GM19240 (cell line): ENCODE data around the gene DOCK7.
A peak's percentile ranks its signal among the peaks of the same experiment; 100 is the strongest.

ENCODE experiments used
- DNase-seq: peaks from one replicate; pipeline ENCODE4 v3.0.0; 2011; ENCODE audit warnings: low spot score; ENCODE audit not compliant: insufficient read length

Gene DOCK7

DNA sequence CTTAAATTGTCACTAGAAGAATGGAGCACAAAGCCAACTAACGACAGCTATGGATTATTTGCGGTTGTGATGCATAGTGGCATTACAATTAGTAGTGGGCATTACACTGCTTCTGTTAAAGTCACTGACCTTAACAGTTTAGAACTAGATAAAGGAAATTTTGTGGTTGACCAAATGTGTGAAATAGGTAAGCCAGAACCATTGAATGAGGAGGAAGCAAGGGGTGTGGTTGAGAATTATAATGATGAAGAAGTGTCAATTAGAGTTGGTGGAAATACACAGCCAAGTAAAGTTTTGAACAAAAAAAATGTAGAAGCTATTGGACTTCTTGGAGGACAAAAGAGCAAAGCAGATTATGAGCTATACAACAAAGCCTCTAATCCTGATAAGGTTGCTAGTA is 237.9 kb downstream of the DOCK7 start:
- DNase-seq = no peak

DNA sequence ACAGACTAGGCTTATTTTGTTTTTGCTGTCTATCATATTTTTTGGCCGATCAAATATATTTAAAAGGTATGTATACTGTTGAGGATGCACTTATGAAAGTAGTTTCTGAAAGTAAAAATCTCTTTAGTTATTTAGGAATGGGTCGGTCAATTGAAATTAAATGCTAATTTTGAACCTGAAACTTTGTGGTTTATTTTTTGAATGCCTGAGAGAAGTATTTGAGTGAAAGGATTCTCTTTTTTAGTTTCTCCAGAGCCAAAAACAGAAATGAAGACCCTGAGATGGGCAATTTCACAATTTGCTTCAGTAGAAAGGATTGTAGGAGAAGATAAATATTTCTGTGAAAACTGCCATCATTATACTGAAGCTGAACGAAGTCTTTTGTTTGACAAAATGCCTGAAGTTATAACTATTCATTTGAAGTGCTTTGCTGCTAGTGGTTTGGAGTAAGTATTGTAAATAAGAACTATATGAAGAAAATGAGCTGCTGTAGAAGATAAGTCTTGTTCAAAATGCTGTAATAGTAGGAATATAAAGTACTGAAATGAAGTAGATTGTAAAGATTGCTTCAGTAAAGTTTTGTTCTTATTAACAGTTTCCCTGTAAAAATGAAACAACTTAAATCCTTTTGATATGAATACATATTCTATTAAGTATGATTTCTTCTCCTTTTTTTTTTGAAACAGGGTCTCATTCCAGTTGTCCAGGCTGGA is 239.8 kb downstream of the DOCK7 start:
- DNase-seq = no peak

- DNase-seq = no peak
These were observed 243.5 kb downstream of the DOCK7 start for GRCh38 chr1:62444701-62445100.

- no peak for DNase-seq
These were observed 248.4 kb downstream of the DOCK7 start for GRCh38 chr1:62439652-62440371.

GRCh38 chr1:62438163-62438562 is 250.0 kb downstream of the DOCK7 start:
- DNase-seq = no peak

DNA sequence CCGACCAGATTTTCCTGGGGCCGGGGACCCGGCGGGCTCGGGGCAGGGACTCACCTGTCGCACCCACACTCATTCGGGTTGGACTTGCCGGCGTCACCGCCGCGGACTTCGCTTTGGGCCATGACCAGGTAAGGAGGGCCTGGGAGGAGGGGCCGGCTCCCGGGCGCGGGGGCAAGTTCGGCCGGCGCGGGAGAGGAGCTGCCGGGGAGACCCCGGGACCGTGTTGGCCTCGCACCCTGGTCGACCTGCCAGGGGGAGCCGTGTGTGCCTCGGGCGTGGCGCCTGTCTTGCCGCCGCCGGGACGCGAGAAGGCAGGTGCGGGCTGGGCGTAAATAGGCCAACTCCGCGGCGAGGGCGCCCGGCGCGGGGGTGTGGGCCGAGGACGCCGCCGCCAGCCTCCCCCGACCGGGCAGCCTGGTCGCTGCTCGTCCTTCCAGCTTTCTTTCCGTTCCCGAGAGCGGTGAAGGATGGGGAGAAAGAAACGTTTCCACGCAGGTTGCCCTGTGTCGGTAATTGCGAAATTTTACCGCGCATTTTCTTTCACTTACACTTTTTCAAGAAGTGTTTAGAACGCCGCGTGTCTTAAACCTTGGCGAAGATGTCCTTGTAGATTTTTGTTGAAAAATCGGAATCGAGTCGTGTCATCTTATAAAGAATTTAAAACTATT is 250.8 kb downstream of the DOCK7 start:
- no peak for DNase-seq

DNA sequence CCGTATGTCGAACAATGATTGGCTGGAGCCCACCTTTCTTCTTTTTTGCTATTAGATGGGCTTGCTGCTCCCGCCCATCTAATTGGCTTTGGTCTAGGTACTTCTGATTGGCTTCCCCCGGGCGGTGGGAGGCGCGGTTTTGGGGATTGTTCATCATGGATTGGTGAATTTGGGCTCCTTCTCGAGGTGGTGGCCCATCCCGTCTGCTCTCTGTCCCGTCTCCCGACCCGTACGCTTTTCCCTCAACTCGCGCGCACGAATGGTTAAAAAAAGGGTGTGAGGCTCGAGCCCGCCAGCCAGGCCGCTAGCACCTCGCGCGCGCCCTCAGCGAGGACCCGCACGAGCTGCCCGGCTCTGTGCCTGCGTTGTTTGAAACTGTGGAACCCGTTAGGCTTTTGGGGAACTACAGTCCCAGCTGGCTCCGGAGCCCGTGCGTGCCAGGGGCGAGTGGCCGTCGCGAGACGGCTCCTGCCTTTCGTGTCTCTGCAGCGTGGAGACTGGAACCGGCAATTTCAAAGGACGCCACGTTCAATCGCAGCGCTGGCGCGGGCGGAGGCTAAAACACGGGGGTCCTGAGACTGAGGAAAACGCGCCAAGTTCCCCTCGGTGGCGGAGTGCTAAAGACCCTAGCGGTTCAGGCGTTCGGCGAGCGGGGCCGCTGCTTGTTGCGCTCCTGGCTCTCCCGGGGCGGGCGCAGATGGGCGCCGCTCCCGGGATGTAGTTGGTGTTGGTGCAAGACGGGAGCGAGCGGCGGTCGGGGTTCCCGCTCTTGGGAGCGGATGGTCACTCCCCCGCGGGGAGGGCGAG is 251.5 kb downstream of the DOCK7 start, which contains the start of gene USP1:
TSS of gene USP1 (plus strand) at position 584 of the 807 bp plus-strand sequence. CDS start 2,819 bp downstream, outside the sequence.
- peak; percentile 48 for DNase-seq

DNA sequence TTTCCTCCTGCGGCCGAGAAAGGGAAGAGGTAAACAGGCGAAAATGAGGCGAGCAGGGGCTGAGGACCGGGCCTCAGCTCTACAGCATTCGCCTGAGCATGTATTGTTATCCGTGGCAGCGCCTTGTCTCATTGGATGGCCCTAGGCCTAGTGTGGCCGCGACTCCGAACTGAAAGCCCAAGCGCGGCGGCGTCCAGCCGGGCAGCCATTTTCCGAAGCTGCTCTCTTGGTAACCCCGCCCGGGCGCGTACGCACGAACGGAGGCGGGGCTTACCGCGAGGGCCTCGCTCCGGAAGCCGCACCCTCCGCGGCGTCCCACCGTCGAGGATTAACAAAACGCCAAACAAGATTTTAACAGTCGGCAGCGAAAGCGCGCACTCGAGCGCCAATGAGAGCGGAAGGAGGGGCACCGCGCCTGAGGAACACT is 252.1 kb downstream of the DOCK7 start:
- peak; percentile 29 for DNase-seq

DNA sequence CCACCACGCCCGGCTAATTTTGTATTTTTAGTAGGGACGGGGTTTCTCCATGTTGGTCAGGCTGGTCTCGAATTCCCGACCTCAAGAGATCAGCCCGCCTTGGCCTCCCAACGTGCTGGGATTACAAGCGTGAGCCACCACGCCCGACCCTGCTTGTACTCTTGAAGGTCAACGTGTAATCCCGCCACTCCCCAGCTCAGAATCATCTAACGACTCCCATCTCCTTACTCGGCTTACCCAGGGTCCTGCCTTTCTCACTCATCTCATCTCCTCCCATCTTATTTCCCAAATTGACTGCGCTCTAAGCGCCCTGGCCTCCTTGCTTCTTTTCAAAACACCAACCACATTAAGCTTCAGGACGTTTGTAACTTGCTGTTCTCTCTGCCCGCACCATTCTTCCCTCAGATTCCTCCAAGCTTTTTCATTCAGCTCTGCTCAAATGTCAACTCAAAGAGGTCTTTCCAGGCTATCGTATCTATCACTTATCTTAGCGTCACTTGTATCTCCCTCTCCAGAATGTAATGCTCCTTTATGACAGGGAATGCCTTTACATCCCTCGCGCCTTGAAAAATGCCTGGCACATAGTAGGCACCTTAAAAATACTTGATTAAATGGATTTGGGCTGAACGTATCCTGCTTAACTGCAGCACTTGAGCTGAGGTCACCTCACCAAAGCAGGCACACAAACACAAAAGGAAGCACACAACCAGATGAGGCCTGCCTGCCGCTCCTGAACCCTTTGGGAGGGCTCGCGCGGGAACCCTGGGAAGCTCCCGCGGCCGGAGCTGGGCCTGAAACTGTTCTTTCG is 252.8 kb downstream of the DOCK7 start:
- DNase-seq = no peak

DNA sequence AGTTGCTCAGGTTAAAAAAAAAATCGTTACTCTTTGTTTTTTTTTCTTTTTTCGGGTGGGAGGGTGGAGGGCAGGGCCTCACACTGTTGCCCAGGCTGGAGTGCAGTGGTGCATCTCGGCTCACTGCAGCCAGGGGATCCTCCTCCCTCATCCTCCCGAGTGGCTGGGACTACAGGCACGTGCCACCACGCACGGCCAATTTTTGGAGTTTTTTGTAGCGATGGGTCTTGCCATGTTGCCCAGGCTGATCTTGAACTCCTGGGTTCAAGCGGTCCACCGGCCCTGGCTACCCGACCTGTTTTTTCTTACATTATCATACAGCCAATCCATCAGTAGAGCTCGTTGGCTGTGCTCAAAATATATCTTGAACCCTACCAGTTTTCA is 253.6 kb downstream of the DOCK7 start:
- no peak for DNase-seq

- DNase-seq = no peak
These were observed 254.1 kb downstream of the DOCK7 start for GRCh38 chr1:62433861-62434617.

DNA sequence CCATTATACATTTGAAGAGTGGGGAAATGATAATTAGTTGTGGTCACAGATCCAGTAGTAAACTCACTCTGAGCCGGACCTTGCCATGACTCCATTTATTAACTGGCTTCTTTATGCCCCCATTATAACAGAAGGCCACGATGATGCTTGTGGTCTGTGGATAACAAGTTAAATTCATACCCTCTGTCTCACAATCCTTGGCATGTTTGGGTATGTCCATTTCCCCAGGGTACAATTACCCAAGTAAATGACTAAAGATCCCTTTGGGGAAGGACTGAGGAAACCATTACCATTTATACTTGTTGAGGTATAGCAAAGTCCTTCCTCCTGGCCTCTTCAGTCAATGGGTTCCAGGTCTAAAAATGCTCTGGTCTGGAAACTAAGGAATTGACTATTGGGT is 258.6 kb downstream of the DOCK7 start:
- DNase-seq = no peak

DNA sequence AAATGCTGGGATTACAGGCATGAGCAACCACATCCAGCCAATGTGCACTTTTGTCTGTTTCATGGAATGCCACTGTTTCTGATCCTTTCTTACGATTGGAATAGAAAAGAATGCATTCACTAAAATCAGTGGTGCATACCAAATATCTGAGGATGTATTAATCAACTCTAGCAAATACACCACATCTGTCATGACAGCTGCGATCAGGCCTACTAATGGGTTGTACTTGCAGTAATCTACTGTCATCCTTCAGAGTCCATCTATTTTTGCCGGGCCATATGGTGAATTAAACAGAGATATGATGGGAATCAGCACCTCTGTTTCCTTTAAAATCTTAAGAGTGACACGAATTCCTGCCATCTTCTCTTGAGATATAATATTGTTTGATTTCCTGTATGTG is 259.8 kb downstream of the DOCK7 start:
- no peak for DNase-seq

DNA sequence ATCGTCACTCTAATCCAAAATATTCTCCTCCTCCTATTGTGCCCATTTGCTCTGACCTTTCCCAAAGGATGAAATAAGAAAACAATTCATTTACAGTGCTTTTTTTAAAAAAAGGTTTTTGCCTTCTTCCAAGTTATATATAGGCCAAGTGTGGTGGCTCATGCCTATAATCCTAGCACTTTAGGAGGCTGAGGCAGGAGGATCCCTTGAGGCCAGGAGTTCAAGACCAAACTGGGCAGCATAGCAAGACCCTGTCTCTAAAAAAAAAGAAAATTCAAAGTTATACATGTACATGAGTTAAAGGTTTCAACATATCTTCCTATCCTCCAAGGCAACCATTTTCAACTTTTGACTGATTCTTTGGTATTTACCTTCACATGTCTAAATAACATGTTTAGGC is 261.4 kb downstream of the DOCK7 start:
- DNase-seq = no peak

DNA sequence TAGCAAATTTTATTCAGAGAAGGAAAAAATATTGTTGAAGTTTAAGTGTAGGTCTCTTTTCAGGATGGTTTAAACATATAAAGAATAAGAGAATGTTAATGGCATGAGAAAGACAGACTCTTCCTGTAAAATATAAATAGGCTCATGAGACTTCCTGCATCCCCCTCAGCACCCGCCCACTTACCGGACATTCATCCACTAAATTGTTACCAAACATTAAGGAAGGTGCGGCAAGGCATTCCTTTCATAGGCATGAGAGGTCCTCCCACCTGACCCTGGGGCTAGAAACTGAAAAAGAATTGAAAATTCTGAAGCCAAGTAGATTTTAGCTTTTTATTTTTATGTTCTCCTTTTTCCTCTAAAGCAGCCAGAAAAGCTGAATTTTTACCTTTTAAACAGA is 261.9 kb downstream of the DOCK7 start:
- DNase-seq = no peak

GRCh38 chr1:62425041-62425440 is 263.1 kb downstream of the DOCK7 start:
- no peak for DNase-seq

- no peak for DNase-seq
These were observed 263.8 kb downstream of the DOCK7 start for GRCh38 chr1:62424411-62424810.

- DNase-seq = no peak
These were observed 264.5 kb downstream of the DOCK7 start for GRCh38 chr1:62423580-62424242.

DNA sequence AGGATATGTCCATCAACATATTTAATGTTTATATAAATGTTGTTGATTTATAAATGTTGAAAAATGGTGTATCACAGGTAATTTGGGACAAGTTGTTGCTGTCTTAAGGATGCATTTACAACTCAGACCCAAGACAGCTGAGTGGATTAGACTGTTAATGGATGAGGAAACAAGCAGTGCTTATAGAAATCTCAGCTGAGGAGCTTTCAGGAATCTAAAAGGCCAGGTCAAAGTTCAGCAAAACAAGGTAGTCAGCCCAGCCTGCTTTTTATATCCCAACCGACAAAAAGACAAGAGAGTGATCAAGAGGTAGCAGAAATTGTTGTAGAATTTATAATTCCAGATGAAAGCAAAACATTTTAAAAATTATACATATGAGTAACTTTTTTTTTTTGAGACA is 268.0 kb downstream of the DOCK7 start:
- no peak for DNase-seq
